ENCODE data around the gene CWC15. TPM values are rescaled to one million over a fixed set of nuclear protein-coding genes. Genes with fewer than 3 reads are reported as not detected.

The CWC15 gene
- polyA plus RNA-seq, 1 of the 3 experiments (the other 2 are of a cell fraction): 27.0 TPM

DNA sequence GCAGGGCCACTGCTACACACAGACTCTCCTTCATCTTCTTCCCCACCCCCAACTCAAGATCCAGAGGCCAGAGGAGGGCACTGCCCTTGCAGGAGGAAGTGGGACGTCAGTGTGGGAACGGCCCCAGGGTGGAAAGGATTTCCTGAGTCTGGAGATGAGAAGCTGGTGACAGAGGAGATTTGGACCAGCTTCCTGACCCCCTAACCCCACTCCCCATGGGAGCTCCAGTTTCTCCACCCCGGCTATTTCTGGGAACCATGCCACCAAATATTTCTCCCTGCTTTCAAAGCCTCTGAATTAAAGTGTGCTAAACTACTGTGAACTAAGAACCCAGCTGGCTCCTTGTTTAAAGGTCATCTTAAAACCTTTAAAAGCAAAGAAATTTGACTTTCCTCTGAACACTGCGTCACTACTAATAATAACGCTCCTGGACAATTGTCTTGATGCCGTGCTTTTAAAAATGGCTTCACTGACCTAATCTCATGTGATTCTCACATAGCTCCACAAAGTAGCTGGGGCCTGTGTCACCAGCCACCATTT, 46.6 kb downstream of the CWC15 start:
- ChIA-PET POLR2A (no interaction called here), CTCF (interaction anchor here (0.6 to 1.7 kb wide), 6 partner anchors 9 to 820 kb away, joined by 3 to 4 read pairs (median 3); no protein-coding TSS in a partner anchor)
- Histone ChIP-seq H3K4me2 (peak overlapping the region; percentile 46), H3K9me2 (no peaks in the 10 kb centered on the region), H3K4me1 (ENCODE audit: control insufficient read depth in 1 of 2, insufficient read depth in 2 of 2, low read depth in 1 of 2, low read length in 1 of 2) (peaks cover 28 to 48% of the 10 kb centered on the region in 2 experiments), H3F3A (replicated peaks; ENCODE audit: insufficient read depth) (peaks cover 22% of the 10 kb centered on the region), H3K79me2 (ENCODE audit: insufficient read depth) (no peaks in the 10 kb centered on the region), H3K9me3 (no peaks in the 10 kb centered on the region), H3K27me3 (ENCODE audit: insufficient read depth) (no peaks in the 10 kb centered on the region), H3K9ac (peak overlapping the region; percentile 27; the same call in 1 of the 2 replicates), H2AFZ (ENCODE audit: low read depth) (no peak overlapping the region), H3K27ac (ENCODE audit: low read depth in 2 of 2, low read length in 1 of 2) (peak overlapping the region; percentile 83 to 87), H4K20me1 (ENCODE audit: insufficient read depth) (no peaks in the 10 kb centered on the region), H3K4me3 (ENCODE audit: low read depth in 2 of 2, low read length in 1 of 2) (no peak overlapping the region), H3K36me3 (replicated peaks in 1 of 2; ENCODE audit: control insufficient read depth in 1 of 2, insufficient read depth in 2 of 2, low read length in 1 of 2) (no peaks in the 10 kb centered on the region)
- TF ChIP-seq ELF1 (IDR thresholded peaks at IDR 0.05) (peak; percentile 51; the same call in 1 of the 2 replicates), SMC3 (IDR thresholded peaks at IDR 0.05; ENCODE audit: low read depth, low read length) (no peak), FOSL2 (IDR thresholded peaks at IDR 0.05; ENCODE audit: borderline replicate concordance, low read depth) (0 out of 2 replicates have a peak, but pooled peaks have one; percentile 20), SIN3A (IDR thresholded peaks at IDR 0.05; ENCODE audit: borderline replicate concordance, low read depth, low read length) (0 out of 2 replicates have a peak, but pooled peaks have one; percentile 21), TCF12 (IDR thresholded peaks at IDR 0.05) (peak; percentile 89), RCOR1 (IDR thresholded peaks at IDR 0.05; ENCODE audit: low read length) (no peak), GABPA (IDR thresholded peaks at IDR 0.05; ENCODE audit: low read depth) (peak; percentile 32; the same call in 1 of the 2 replicates), RXRA (IDR thresholded peaks at IDR 0.05; ENCODE audit: borderline replicate concordance, low read depth) (peak; percentile 96), EP300 (IDR thresholded peaks at IDR 0.05; ENCODE audit: borderline replicate concordance in 1 of 2, low read depth in 1 of 2, low read length in 1 of 2) (peak; percentile 26 to 84; a peak in 3 of 4 replicates), MXI1 (IDR thresholded peaks at IDR 0.05; ENCODE audit: low read depth, low read length) (no peak), GATA2 (CRISPR knock-in tag; IDR thresholded peaks at IDR 0.05) (no peak), JUND (IDR thresholded peaks at IDR 0.05) (peak; percentile 38; the same call in 1 of the 2 replicates), NFIC (IDR thresholded peaks at IDR 0.05; ENCODE audit: borderline replicate concordance) (peak; percentile 89), FOXM1 (IDR thresholded peaks at IDR 0.05; ENCODE audit: low read depth) (no peak), TEAD4 (IDR thresholded peaks at IDR 0.05; ENCODE audit: borderline replicate concordance, insufficient read depth) (peak; percentile 76; the same call in 1 of the 2 replicates), MEF2A (IDR thresholded peaks at IDR 0.05; ENCODE audit: borderline replicate concordance, low read depth) (peak; percentile 60; the same call in 1 of the 2 replicates), POLR2AphosphoS5 (IDR thresholded peaks at IDR 0.05; ENCODE audit: low read depth, low read length) (peak; percentile 73)
- TF ChIP-seq, protein P1, sequence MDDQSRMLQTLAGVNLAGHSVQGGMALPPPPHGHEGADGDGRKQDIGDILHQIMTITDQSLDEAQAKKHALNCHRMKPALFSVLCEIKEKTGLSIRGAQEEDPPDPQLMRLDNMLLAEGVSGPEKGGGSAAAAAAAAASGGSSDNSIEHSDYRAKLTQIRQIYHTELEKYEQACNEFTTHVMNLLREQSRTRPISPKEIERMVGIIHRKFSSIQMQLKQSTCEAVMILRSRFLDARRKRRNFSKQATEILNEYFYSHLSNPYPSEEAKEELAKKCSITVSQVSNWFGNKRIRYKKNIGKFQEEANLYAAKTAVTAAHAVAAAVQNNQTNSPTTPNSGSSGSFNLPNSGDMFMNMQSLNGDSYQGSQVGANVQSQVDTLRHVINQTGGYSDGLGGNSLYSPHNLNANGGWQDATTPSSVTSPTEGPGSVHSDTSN (IDR thresholded peaks at IDR 0.05): peak; percentile 84
- TF ChIP-seq, protein P2, sequence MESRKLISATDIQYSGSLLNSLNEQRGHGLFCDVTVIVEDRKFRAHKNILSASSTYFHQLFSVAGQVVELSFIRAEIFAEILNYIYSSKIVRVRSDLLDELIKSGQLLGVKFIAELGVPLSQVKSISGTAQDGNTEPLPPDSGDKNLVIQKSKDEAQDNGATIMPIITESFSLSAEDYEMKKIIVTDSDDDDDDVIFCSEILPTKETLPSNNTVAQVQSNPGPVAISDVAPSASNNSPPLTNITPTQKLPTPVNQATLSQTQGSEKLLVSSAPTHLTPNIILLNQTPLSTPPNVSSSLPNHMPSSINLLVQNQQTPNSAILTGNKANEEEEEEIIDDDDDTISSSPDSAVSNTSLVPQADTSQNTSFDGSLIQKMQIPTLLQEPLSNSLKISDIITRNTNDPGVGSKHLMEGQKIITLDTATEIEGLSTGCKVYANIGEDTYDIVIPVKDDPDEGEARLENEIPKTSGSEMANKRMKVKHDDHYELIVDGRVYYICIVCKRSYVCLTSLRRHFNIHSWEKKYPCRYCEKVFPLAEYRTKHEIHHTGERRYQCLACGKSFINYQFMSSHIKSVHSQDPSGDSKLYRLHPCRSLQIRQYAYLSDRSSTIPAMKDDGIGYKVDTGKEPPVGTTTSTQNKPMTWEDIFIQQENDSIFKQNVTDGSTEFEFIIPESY (IDR thresholded peaks at IDR 0.05; ENCODE audit: borderline replicate concordance, low read depth): 0 out of 2 replicates have a peak, but pooled peaks have one; percentile 70
- TF ChIP-seq, protein P3, sequence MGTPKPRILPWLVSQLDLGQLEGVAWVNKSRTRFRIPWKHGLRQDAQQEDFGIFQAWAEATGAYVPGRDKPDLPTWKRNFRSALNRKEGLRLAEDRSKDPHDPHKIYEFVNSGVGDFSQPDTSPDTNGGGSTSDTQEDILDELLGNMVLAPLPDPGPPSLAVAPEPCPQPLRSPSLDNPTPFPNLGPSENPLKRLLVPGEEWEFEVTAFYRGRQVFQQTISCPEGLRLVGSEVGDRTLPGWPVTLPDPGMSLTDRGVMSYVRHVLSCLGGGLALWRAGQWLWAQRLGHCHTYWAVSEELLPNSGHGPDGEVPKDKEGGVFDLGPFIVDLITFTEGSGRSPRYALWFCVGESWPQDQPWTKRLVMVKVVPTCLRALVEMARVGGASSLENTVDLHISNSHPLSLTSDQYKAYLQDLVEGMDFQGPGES (IDR thresholded peaks at IDR 0.05; ENCODE audit: low read depth, low read length): no peak
- TF ChIP-seq, protein P4, sequence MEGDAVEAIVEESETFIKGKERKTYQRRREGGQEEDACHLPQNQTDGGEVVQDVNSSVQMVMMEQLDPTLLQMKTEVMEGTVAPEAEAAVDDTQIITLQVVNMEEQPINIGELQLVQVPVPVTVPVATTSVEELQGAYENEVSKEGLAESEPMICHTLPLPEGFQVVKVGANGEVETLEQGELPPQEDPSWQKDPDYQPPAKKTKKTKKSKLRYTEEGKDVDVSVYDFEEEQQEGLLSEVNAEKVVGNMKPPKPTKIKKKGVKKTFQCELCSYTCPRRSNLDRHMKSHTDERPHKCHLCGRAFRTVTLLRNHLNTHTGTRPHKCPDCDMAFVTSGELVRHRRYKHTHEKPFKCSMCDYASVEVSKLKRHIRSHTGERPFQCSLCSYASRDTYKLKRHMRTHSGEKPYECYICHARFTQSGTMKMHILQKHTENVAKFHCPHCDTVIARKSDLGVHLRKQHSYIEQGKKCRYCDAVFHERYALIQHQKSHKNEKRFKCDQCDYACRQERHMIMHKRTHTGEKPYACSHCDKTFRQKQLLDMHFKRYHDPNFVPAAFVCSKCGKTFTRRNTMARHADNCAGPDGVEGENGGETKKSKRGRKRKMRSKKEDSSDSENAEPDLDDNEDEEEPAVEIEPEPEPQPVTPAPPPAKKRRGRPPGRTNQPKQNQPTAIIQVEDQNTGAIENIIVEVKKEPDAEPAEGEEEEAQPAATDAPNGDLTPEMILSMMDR (IDR thresholded peaks at IDR 0.05): peak; percentile 12; the same call in 1 of the 2 replicates
- TF ChIP-seq, protein P5, sequence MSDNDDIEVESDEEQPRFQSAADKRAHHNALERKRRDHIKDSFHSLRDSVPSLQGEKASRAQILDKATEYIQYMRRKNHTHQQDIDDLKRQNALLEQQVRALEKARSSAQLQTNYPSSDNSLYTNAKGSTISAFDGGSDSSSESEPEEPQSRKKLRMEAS (IDR thresholded peaks at IDR 0.05; ENCODE audit: low read depth): peak; percentile 23; the same call in 1 of the 2 replicates
- peak; percentile 41 for DNase-seq
- WGBS (ENCODE audit: low lambda C conversion rate): 9% methylated on average over 6 of the region's 6 CpGs
